HepG2 (cell line): Measurements from ENCODE around the gene KCNIP4. TPM values are rescaled to one million over a fixed set of nuclear protein-coding genes. Genes with fewer than 3 reads are reported as not detected.

Experiments
- ATAC-seq: fragments of 200-7000 bp; cut with Tn5 transposase; 3 replicates; pipeline ENCODE4 v1.9.1; 2020; ENCODE audit warnings: mild to moderate bottlenecking, moderate library complexity
- BruUV-seq: library from RNA; stranded (reverse); fragments of 400-500 nt; replicated peaks from 2 replicates; lab custom pipeline; 2021; lab: Mats Ljungman, UMichigan
- CTCF ChIA-PET: fragments of 300-600 bp; formaldehyde crosslinking; extraction: SDS; loops from one replicate; lab custom pipeline; 2021; ENCODE audit warnings: low total read pairs, inconsistent platforms, low intra/inter-chr PET ratio; lab: Yijun Ruan, JAX
- POLR2A ChIA-PET: fragments of 350-600 bp; sonication (Branson Sonifier 250); formaldehyde crosslinking; loops from one replicate; lab custom pipeline; 2020; ENCODE audit warnings: antibody characterized with exemption, inconsistent platforms; lab: Yijun Ruan, JAX
- DNase-seq: peaks from one replicate; pipeline ENCODE4 v3.0.0-alpha.2; 2015; ENCODE audit warnings: low spot score
- FAIRE-seq: peaks from 3 replicates; lab custom pipeline; 2011; peaks lifted over from hg19 to GRCh38; lab: Jason Lieb, UNC
- H2AFZ ChIP-seq: one replicate; pipeline ENCODE4 v1.6.1; 2011; ENCODE audit warnings: low read length, inconsistent platforms
- H3K27ac ChIP-seq: fragments of 300-600 bp; 3 replicates; pipeline ENCODE4 v1.8.0; 2011; ENCODE audit warnings: mixed run types, mild to moderate bottlenecking, mixed read lengths, low read length, inconsistent platforms; ENCODE audit not compliant: insufficient read depth; ENCODE audit errors: extremely low read length
- H3K27me3 ChIP-seq, 2 experiments: fragments of 200-600 bp in 1 of 2; 2 replicates in 1 of 2; 3 replicates in 1 of 2; pipeline versions ENCODE4 v1.6.0 to v1.8.0; 2011; ENCODE audit warnings: low read length in 2 of 2, mild to moderate bottlenecking in 2 of 2, moderate library complexity in 2 of 2, inconsistent platforms in 1 of 2; ENCODE audit not compliant: insufficient read depth in 2 of 2, control insufficient read depth in 1 of 2
- H3K36me3 ChIP-seq, 2 experiments: fragments of 200-600 bp in 1 of 2; replicated peaks in 1 of 2; 2 replicates in 1 of 2; 3 replicates in 1 of 2; pipeline versions ENCODE4 v1.5.1 to v1.8.0; 2011; ENCODE audit warnings: low read length in 2 of 2, inconsistent platforms in 1 of 2; ENCODE audit not compliant: insufficient read depth in 2 of 2, control insufficient read depth in 1 of 2
- H3K4me1 ChIP-seq: 2 replicates; pipeline ENCODE4 v1.5.1; 2012; ENCODE audit warnings: low read length, inconsistent platforms; ENCODE audit not compliant: insufficient read depth
- H3K4me2 ChIP-seq: 2 replicates; pipeline ENCODE4 v1.6.0; 2011; ENCODE audit warnings: low read depth, low read length, inconsistent platforms
- H3K4me3 ChIP-seq, 3 experiments: fragments of 200-600 bp in 1 of 3; sonication (generic), shearing (Covaris generic) in 1 of 3; replicated peaks in 1 of 3; 2 replicates each; pipeline ENCODE4 v1.5.1; 2011 to 2016; ENCODE audit warnings: low read length in 3 of 3, inconsistent platforms in 2 of 3, low read depth in 2 of 3, mild to moderate bottlenecking in 2 of 3, control low read depth in 1 of 3, mixed read lengths in 1 of 3; ENCODE audit not compliant: insufficient read depth in 1 of 3
- H3K79me2 ChIP-seq: one replicate; pipeline ENCODE4 v1.6.1; 2011; ENCODE audit warnings: low read length, inconsistent platforms; ENCODE audit not compliant: insufficient read depth
- H3K9ac ChIP-seq: 2 replicates; pipeline ENCODE4 v1.6.0; 2011; ENCODE audit warnings: mild to moderate bottlenecking, low read depth, low read length, inconsistent platforms; ENCODE audit not compliant: insufficient read depth
- H3K9me3 ChIP-seq: 2 replicates; pipeline ENCODE4 v1.5.1; 2012; ENCODE audit warnings: mild to moderate bottlenecking, low read length
- H4K20me1 ChIP-seq: 2 replicates; pipeline ENCODE4 v1.6.0; 2011; ENCODE audit warnings: inconsistent platforms, mild to moderate bottlenecking, low read length, moderate library complexity; ENCODE audit not compliant: insufficient read depth
- DZIP1 ChIP-seq: sonication (generic); formaldehyde crosslinking; IDR thresholded peaks from 2 replicates; pipeline ENCODE4 v1.5.0; 2020; ENCODE audit warnings: mild to moderate bottlenecking, missing genetic modification reagents
- HNRNPLL ChIP-seq: fragments of 200-400 bp; formaldehyde crosslinking; IDR thresholded peaks from 2 replicates; pipeline ENCODE4 v1.6.1; 2017; ENCODE audit warnings: mild to moderate bottlenecking, low read depth, low read length; ENCODE audit not compliant: poor library complexity, severe bottlenecking
- KDM6A ChIP-seq: IDR thresholded peaks from 2 replicates; pipeline ENCODE4 v1.6.1; 2016; ENCODE audit warnings: low read depth
- REST ChIP-seq, 2 experiments: IDR thresholded peaks; 2 replicates each; pipeline ENCODE4 v1.6.1; 2011 to 2012; ENCODE audit warnings: low read length in 2 of 2, borderline replicate concordance in 1 of 2, low read depth in 1 of 2, mild to moderate bottlenecking in 1 of 2, moderate library complexity in 1 of 2
- SMAD9 ChIP-seq: sonication (generic); formaldehyde crosslinking; IDR thresholded peaks from 2 replicates; pipeline ENCODE4 v1.5.1; 2020; ENCODE audit warnings: mild to moderate bottlenecking, missing genetic modification reagents
- SNAPC4 ChIP-seq: sonication (generic); formaldehyde crosslinking; IDR thresholded peaks from 2 replicates; pipeline ENCODE4 v1.4.0; 2020; ENCODE audit warnings: mild to moderate bottlenecking, missing genetic modification reagents
- TBX3 ChIP-seq: fragments of 450-650 bp; IDR thresholded peaks from 2 replicates; pipeline ENCODE4 v1.6.1; 2017; ENCODE audit warnings: antibody characterized with exemption, mild to moderate bottlenecking, inconsistent platforms, borderline replicate concordance
- TCF7 ChIP-seq: sonication (generic); IDR thresholded peaks from 2 replicates; pipeline ENCODE4 v1.6.1; 2016; ENCODE audit warnings: antibody characterized with exemption, low read depth
- ZNF337 ChIP-seq: sonication (generic); formaldehyde crosslinking; IDR thresholded peaks from 2 replicates; pipeline ENCODE4 v1.5.1; 2020; ENCODE audit warnings: missing genetic modification reagents, low read depth, mild to moderate bottlenecking, borderline replicate concordance
- WGBS: methylation state at CpG from one replicate; pipeline ENCODE4 v1.1.6; 2017; ENCODE audit warnings: low lambda C conversion rate; 5-methylcytosine and 5-hydroxymethylcytosine counted together
- in situ Hi-C: cut with HindIII; loops from 2 replicates; pipeline ENCODE4 v1.10.0; 2017; ENCODE audit warnings: low pct_unique_long_range_greater_than_20kb; ENCODE audit not compliant: extremely low pct_ligation_motif_present
- intact Hi-C: fragments of 100-400 bp; cut with micrococcal nuclease; formaldehyde crosslinking; loops from one replicate; pipeline ENCODE4 v1.10.0; 2022; ENCODE audit not compliant: unreplicated experiment
- polyA plus RNA-seq, 8 experiments: library from polyadenylated mRNA; depleted of rRNA in 3 of 8; stranded (reverse) in 7 of 8; unstranded in 1 of 8; fragments of >200 nt; fragmentation: Illumina TruSeq in 4 of 8; extraction: Trizol in 4 of 8; gene quantifications; 2 replicates each; pipeline versions ENCODE4 v1.2.1 to v1.2.3, GENCODE V29; 2011 to 2016; ENCODE audit warnings: low read depth in 4 of 8, missing spikeins in 1 of 8, mixed read lengths in 1 of 8; ENCODE audit not compliant: insufficient read depth in 1 of 8
- total RNA-seq, 5 experiments: library from RNA; depleted of rRNA; stranded (reverse); fragments of >200 nt; fragmentation: Illumina TruSeq; extraction: Trizol; gene quantifications; 2 replicates each; pipeline ENCODE4 v1.2.3, GENCODE V29; 2016; ENCODE audit warnings: low read depth in 1 of 5

Gene KCNIP4
- total and polyA plus RNA-seq, 2 of the 13 experiments (the other 11 are each of a cell fraction or from before 2014, with no cell fraction given), result 0.09 TPM; not detected in 1

- no peak for TF ChIP-seq REST (IDR thresholded peaks at IDR 0.05; ENCODE audit: borderline replicate concordance in 1 of 2, low read depth in 1 of 2, low read length in 2 of 2)
- no peak for TF ChIP-seq DZIP1 (CRISPR knock-in tag)
- no peak for TF ChIP-seq SMAD9 (CRISPR knock-in tag)
- TF ChIP-seq KDM6A, result no peak
- TF ChIP-seq TBX3, result no peak
- no peak for TF ChIP-seq SNAPC4
- TF ChIP-seq ZNF337 (CRISPR knock-in tag), result no peak
- no peak for TF ChIP-seq HNRNPLL
- no peak for TF ChIP-seq TCF7
- CTCF ChIA-PET, result no interaction called here
- no peak for FAIRE-seq
- peaks cover 31% of the 10 kb centered on the region for H3K9me3 ChIP-seq
- H3K27ac ChIP-seq, result no peak overlapping the region
- no peak overlapping the region for H2AFZ ChIP-seq
- no peaks in the 10 kb centered on the region for H3K36me3 ChIP-seq
- no TSS peak for BruUV-seq
- intact Hi-C loops (no loop called here), in situ Hi-C loops (no loop called here)
- H4K20me1 ChIP-seq, result no peaks in the 10 kb centered on the region
- POLR2A ChIA-PET, result no interaction called here
- no peak for ATAC-seq
- 0% methylated on average over 1 of the region's 1 CpG for WGBS
- H3K4me2 ChIP-seq, result no peak overlapping the region
- H3K9ac ChIP-seq, result no peak overlapping the region
- no peak for DNase-seq
- H3K4me3 ChIP-seq, result no peak overlapping the region
- H3K27me3 ChIP-seq, result no peaks in the 10 kb centered on the region
- H3K79me2 ChIP-seq, result no peaks in the 10 kb centered on the region
- no peaks in the 10 kb centered on the region for H3K4me1 ChIP-seq
Observed at GRCh38 chr4:20839957-20840356, 1108.6 kb downstream of the KCNIP4 start.
